Activated CD8-positive, alpha-beta T cell treated with anti-CD3 and anti-CD28 coated beads for 36 hours (primary cell): ENCODE data around the gene TAOK1. TPM values are rescaled to one million over a fixed set of nuclear protein-coding genes. Genes with fewer than 3 reads are reported as not detected.
A peak's percentile ranks its signal among the peaks of the same experiment; 100 is the strongest.

Experiments used
- ATAC-seq: fragments of 200-7000 bp; cut with Tn5 transposase; one replicate; pipeline ENCODE4 v1.10.0; 2021; ENCODE audit warnings: mild to moderate bottlenecking, moderate library complexity
- CTCF ChIA-PET: fragments of 350-600 bp; sonication (Branson Sonifier 250); formaldehyde crosslinking; loops from one replicate; lab custom pipeline; 2021; ENCODE audit warnings: antibody characterized with exemption; lab: Charles Lee
- POLR2A ChIA-PET: fragments of 350-600 bp; sonication (Branson Sonifier 250); formaldehyde crosslinking; loops from one replicate; lab custom pipeline; 2021; ENCODE audit warnings: antibody characterized with exemption; lab: Charles Lee
- DNase-seq: peaks from one replicate; pipeline ENCODE4 v3.0.0-alpha.2; 2020
- H3K27ac Mint-ChIP-seq: one replicate; pipeline ENCODE4 v1.8.0; 2021; ENCODE audit warnings: mild to moderate bottlenecking, mixed read lengths
- H3K27me3 Mint-ChIP-seq: one replicate; pipeline ENCODE4 v1.8.0; 2021; ENCODE audit warnings: mixed read lengths
- H3K36me3 Mint-ChIP-seq: one replicate; pipeline ENCODE4 v1.8.0; 2021; ENCODE audit warnings: low read depth, mixed read lengths
- H3K4me1 Mint-ChIP-seq: one replicate; pipeline ENCODE4 v1.8.0; 2021; ENCODE audit warnings: low read depth, mixed read lengths
- H3K4me3 Mint-ChIP-seq: one replicate; pipeline ENCODE4 v1.8.0; 2021; ENCODE audit warnings: mild to moderate bottlenecking, moderate library complexity, mixed read lengths
- H3K9me3 Mint-ChIP-seq: one replicate; pipeline ENCODE4 v1.8.0; 2021; ENCODE audit warnings: mixed read lengths
- intact Hi-C: fragments of 100-400 bp; cut with micrococcal nuclease; formaldehyde crosslinking; loops from one replicate; pipeline ENCODE4 v1.10.0; 2022
- total RNA-seq, 2 experiments: library from RNA; stranded (reverse); gene quantifications; one replicate each; pipeline ENCODE4 v1.2.3, GENCODE V29; 2021
- TF ChIP-seq, protein P1 (sequence below): fragments of 200-600 bp; IDR thresholded peaks from one replicate; pipeline ENCODE4 v1.8.0; 2022; ENCODE audit warnings: antibody characterized with exemption, mild to moderate bottlenecking

TAOK1 gene
- total RNA-seq, 2 experiments from 2014 or later = 33.5 to 34.6 TPM

DNA sequence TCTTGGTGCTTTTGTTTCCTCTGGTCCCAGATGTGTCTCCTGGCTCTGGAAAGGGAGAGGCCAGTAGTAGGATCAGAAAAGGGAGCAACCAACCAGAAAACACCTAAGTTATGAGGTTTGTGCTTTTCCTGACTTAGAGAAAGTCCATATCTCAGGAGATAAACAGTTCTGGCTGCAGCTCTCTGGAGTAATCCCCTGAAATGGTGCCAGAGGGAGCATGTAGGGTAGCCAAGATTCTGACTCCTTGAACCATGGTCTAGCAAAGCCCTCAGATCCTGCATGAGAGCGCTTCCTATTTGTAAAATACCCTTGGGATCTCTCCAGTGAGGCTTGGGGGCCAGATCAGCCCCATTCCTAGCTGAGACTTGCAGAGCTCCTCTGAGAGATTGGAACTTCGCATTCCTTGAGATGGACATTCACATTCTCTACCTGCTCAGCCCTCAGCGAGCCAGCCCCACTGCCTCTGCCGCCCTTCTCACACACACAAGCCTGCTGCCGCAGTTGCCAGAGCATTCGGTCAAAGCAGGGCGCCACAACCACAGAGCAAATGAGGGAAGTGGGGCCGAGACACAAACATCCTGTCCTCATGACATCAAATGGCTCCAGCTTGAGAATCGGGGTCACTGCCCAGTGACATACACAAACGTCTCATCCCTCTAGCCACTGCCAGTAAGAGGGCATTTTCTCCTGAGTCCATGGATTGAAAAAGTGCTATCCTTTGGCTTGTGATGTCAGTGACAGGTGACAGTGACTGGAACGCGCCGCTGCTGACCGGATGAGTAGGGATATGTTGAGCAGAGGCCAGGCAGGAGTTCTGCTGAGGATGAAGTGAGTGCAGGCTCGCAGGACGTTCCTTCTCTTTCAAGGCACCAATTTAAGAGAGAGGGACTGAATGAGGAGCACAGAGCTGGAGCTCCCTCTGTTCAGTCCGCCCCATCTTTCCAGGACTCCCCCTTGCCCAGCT is 171.7 kb downstream of the TAOK1 start:
- intact Hi-C loops = no loop called here
- no peak for DNase-seq
- H3K36me3 Mint-ChIP-seq = peaks cover 14% of the 10 kb centered on the region
- TF ChIP-seq, protein P1, sequence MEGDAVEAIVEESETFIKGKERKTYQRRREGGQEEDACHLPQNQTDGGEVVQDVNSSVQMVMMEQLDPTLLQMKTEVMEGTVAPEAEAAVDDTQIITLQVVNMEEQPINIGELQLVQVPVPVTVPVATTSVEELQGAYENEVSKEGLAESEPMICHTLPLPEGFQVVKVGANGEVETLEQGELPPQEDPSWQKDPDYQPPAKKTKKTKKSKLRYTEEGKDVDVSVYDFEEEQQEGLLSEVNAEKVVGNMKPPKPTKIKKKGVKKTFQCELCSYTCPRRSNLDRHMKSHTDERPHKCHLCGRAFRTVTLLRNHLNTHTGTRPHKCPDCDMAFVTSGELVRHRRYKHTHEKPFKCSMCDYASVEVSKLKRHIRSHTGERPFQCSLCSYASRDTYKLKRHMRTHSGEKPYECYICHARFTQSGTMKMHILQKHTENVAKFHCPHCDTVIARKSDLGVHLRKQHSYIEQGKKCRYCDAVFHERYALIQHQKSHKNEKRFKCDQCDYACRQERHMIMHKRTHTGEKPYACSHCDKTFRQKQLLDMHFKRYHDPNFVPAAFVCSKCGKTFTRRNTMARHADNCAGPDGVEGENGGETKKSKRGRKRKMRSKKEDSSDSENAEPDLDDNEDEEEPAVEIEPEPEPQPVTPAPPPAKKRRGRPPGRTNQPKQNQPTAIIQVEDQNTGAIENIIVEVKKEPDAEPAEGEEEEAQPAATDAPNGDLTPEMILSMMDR = no peak
- no peaks in the 10 kb centered on the region for H3K9me3 Mint-ChIP-seq
- no peak for ATAC-seq
- H3K27me3 Mint-ChIP-seq = no peaks in the 10 kb centered on the region
- H3K4me1 Mint-ChIP-seq = peaks cover 43% of the 10 kb centered on the region
- peak overlapping the region; percentile 52 for H3K27ac Mint-ChIP-seq
- no peak overlapping the region for H3K4me3 Mint-ChIP-seq
- ChIA-PET CTCF (interaction anchor here (1.5 to 2.5 kb wide), 3 partner anchors 25 to 192 kb away, joined by 3 to 8 read pairs (median 3); no protein-coding TSS in a partner anchor), POLR2A (interaction anchor here (1.0 kb wide), 1 partner anchor 172 kb away, joined by 3 read pairs; the partner anchor contains the start of gene TAOK1)

DNA sequence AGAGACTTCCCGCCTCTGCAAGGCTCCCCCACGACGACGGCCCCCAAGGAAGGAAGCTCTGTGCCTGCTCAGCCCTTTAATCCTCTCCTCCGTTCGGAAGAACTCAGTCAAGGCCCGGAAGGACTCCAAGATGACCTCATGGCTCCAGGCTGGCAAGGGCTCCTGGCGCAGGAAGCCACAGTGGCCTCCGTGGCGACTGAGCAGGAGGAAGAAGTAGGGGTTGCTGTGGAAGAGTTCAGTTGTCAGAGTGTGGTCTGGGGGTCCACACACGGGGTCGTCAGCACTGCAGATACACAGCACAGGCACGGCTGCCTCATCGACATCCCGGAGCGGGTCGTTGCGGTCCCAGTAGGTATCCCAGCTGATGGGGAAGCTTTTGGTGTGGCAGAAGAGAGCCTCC is 172.5 kb downstream of the TAOK1 start:
- intact Hi-C loops = no loop called here
- Mint-ChIP-seq H3K27me3 (no peaks in the 10 kb centered on the region), H3K36me3 (peaks cover 14% of the 10 kb centered on the region), H3K27ac (no peak overlapping the region), H3K4me3 (no peak overlapping the region), H3K4me1 (peaks cover 36% of the 10 kb centered on the region), H3K9me3 (no peaks in the 10 kb centered on the region)
- DNase-seq (no peak), ATAC-seq (no peak)
- ChIA-PET CTCF (interaction anchor here (1.5 to 2.5 kb wide), 2 partner anchors 28 to 193 kb away, joined by 3 to 8 read pairs; no protein-coding TSS in a partner anchor), POLR2A (no interaction called here)
- TF ChIP-seq, protein P1 = no peak

DNA sequence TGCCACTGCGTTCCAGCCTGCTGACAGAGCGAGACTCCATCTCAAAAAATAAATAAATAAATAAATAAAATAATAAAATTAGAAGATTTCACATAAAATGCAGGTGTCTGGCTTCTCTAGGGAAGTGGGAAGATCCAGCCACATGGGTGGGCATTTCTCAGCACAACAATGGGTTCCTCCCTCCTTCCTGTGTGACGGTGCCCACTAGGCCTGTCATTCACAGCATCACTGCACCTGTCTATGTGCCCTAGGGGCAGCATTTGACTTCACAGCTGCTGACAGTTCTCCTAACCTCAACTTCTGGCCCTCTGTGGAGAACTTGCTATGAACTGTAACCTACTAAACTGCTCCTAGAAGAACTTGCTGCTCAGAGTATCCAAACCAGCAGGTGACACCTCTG is 173.7 kb downstream of the TAOK1 start:
- POLR2A ChIA-PET = no interaction called here
- H3K27me3 Mint-ChIP-seq = no peaks in the 10 kb centered on the region
- CTCF ChIA-PET = interaction anchor here (2.1 kb wide), 1 partner anchor 10 kb away, joined by 5 read pairs; no protein-coding TSS in a partner anchor
- TF ChIP-seq, protein P1 = no peak
- H3K4me3 Mint-ChIP-seq = no peak overlapping the region
- intact Hi-C loops = no loop called here
- peaks cover 30% of the 10 kb centered on the region for H3K4me1 Mint-ChIP-seq
- DNase-seq (no peak), ATAC-seq (no peak)
- peaks cover 14% of the 10 kb centered on the region for H3K36me3 Mint-ChIP-seq
- no peaks in the 10 kb centered on the region for H3K9me3 Mint-ChIP-seq
- no peak overlapping the region for H3K27ac Mint-ChIP-seq

DNA sequence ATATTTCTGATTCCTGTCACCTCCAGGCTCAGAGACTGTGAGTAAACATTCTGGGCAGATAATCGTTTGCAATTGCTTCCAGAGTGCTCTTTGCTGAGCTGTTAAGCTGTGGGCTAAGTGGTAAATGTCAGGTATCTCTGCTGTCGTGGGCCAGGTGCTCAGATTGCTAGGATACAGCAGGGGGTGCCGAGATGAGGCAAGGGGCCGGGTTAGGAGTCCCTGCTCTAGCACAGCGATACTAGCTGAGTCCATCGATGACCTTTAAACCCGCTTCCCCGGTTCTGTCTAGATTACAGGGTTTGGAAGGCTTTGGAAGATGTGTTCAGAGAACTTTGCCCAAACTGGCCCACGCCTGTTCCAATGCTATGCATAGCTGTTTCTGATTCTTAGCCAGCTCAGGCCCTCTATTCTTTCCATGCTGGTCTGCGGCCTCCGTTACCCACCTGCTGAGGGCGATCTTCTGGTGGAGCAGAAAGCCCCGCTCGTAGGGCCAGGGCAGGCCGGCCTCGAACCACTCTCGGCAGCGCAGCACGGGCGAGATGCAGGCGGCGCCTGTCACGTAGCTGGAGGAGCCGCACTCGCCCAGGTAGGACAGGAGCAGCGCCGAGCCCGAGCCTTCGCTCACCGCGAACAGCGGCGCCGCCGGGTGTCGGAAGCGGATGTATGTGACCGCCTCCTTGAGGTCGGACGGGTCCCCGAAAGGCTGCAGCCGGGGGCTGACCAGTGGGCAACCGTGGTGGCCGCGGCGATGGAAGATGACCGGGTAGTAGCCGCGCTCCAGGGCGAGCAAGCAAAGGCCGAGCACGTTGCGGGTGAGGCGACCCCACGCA is 175.7 kb downstream of the TAOK1 start:
- intact Hi-C loops = no loop called here
- ChIA-PET POLR2A (interaction anchor here (0.6 to 2.0 kb wide), 6 partner anchors 9 to 274 kb away, joined by 3 to 7 read pairs (median 4); no protein-coding TSS in a partner anchor), CTCF (interaction anchor here (0.7 to 11.2 kb wide), 11 partner anchors 7 to 350 kb away, joined by 3 to 102 read pairs (median 3); partner anchors contain the start of gene ANKRD13B)
- H3K27ac Mint-ChIP-seq = peak overlapping the region; percentile 87
- peaks cover 14% of the 10 kb centered on the region for H3K36me3 Mint-ChIP-seq
- peak overlapping the region; percentile 86 for H3K4me3 Mint-ChIP-seq
- no peaks in the 10 kb centered on the region for H3K27me3 Mint-ChIP-seq
- peak; percentile 11 for ATAC-seq
- TF ChIP-seq, protein P1 = no peak
- peak; percentile 75 for DNase-seq
- no peaks in the 10 kb centered on the region for H3K9me3 Mint-ChIP-seq
- H3K4me1 Mint-ChIP-seq = peaks cover 34% of the 10 kb centered on the region
